8988T (cell line): ENCODE measurements around the gene GTF2E1.
"Not testable (repeated sequence)": the region's sequence is repeated elsewhere in the genome, so short reads cannot be mapped to it uniquely, and the experiment has no call there.

Source experiments
- DNase-seq: peaks from one replicate; pipeline ENCODE4 v3.0.0; 2011

Gene GTF2E1

GRCh38 chr3:120756061-120756460, 13.5 kb downstream of the GTF2E1 start:
- DNase-seq = no peak

- DNase-seq = not testable (repeated sequence)
Observed at GRCh38 chr3:120758551-120758950, 16.0 kb downstream of the GTF2E1 start.

GRCh38 chr3:120762615-120763014, 20.1 kb downstream of the GTF2E1 start:
- DNase-seq = no peak

- DNase-seq = no peak
Observed at GRCh38 chr3:120763601-120764000, 21.1 kb downstream of the GTF2E1 start.

- no peak for DNase-seq
Observed at GRCh38 chr3:120764206-120764605, 21.7 kb downstream of the GTF2E1 start.

GRCh38 chr3:120765830-120766493, 23.4 kb downstream of the GTF2E1 start:
- no peak for DNase-seq

- no peak for DNase-seq
Observed at GRCh38 chr3:120766576-120766975, 24.0 kb downstream of the GTF2E1 start.

GRCh38 chr3:120767106-120767505, 24.6 kb downstream of the GTF2E1 start:
- no peak for DNase-seq

- DNase-seq = no peak
Observed at GRCh38 chr3:120769436-120769835, 26.9 kb downstream of the GTF2E1 start.

- no peak for DNase-seq
Observed at GRCh38 chr3:120770891-120771290, 28.3 kb downstream of the GTF2E1 start.

GRCh38 chr3:120772081-120772480, 29.5 kb downstream of the GTF2E1 start:
- no peak for DNase-seq

- no peak for DNase-seq
Observed at GRCh38 chr3:120773932-120774331, 31.4 kb downstream of the GTF2E1 start.

GRCh38 chr3:120775411-120775810, 32.9 kb downstream of the GTF2E1 start:
- no peak for DNase-seq

GRCh38 chr3:120778776-120779175, 36.2 kb downstream of the GTF2E1 start:
- no peak for DNase-seq

- peak; percentile 23 for DNase-seq
Observed at GRCh38 chr3:120780977-120781376, 38.4 kb downstream of the GTF2E1 start.

- DNase-seq = not testable (repeated sequence)
Observed at GRCh38 chr3:120785832-120786231, 43.3 kb downstream of the GTF2E1 start.

GRCh38 chr3:120791010-120791409, 48.5 kb downstream of the GTF2E1 start:
- no peak for DNase-seq

- DNase-seq = no peak
Observed at GRCh38 chr3:120791913-120792312, 49.4 kb downstream of the GTF2E1 start.

GRCh38 chr3:120793601-120794000, 51.1 kb downstream of the GTF2E1 start:
- no peak for DNase-seq

GRCh38 chr3:120795017-120795648, 52.6 kb downstream of the GTF2E1 start:
- DNase-seq = peak; percentile 14

GRCh38 chr3:120795959-120796358, 53.4 kb downstream of the GTF2E1 start:
- no peak for DNase-seq

GRCh38 chr3:120796976-120797375, 54.4 kb downstream of the GTF2E1 start:
- DNase-seq = no peak

- no peak for DNase-seq
Observed at GRCh38 chr3:120797857-120798256, 55.3 kb downstream of the GTF2E1 start.

GRCh38 chr3:120798346-120798745, 55.8 kb downstream of the GTF2E1 start:
- DNase-seq = no peak

- no peak for DNase-seq
Observed at GRCh38 chr3:120800625-120801024, 58.1 kb downstream of the GTF2E1 start.
